Measurements from ENCODE around the gene ARHGAP24.
A peak's percentile ranks its signal among the peaks of the same experiment; 100 is the strongest.

Gene ARHGAP24

DNA sequence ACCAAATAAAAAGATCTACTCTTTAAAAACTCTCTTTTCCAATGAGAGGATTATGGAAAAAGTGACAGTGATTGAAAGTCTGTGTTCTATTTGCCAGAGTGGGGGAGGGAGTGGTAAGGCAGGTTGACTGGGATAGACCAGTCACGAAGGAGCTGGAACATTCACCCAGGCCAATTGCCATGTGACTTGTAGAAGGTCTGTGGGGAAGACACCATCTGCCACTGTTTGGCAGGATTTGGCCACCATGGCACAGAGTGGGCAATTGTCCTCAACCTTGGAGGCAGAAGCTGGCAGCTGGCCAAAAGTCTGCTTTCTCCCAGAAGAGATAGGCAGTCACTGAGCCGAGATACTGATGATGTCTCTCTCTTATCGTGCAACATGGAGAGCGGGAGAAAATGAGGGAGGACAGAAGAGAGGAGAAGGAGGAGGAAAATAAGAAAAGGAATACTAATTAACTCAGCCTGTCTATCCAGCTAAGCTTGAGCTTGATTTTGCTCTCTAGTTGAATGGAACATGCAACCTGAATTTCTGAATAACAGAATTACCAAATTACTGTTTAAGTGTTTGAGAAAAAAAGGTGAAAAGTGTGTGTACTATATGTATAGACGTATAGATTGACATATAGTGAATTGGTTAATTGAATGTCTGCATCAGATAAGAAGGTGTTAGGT lies 267.1 kb downstream of the ARHGAP24 start:
- H3K27ac ChIP-seq, result no peak overlapping the region
- TF ChIP-seq, protein P1, sequence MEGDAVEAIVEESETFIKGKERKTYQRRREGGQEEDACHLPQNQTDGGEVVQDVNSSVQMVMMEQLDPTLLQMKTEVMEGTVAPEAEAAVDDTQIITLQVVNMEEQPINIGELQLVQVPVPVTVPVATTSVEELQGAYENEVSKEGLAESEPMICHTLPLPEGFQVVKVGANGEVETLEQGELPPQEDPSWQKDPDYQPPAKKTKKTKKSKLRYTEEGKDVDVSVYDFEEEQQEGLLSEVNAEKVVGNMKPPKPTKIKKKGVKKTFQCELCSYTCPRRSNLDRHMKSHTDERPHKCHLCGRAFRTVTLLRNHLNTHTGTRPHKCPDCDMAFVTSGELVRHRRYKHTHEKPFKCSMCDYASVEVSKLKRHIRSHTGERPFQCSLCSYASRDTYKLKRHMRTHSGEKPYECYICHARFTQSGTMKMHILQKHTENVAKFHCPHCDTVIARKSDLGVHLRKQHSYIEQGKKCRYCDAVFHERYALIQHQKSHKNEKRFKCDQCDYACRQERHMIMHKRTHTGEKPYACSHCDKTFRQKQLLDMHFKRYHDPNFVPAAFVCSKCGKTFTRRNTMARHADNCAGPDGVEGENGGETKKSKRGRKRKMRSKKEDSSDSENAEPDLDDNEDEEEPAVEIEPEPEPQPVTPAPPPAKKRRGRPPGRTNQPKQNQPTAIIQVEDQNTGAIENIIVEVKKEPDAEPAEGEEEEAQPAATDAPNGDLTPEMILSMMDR (conservative IDR thresholded peaks at IDR 0.05), result no peak
- no peak for TF ChIP-seq ZFX (IDR thresholded peaks at IDR 0.05)

DNA sequence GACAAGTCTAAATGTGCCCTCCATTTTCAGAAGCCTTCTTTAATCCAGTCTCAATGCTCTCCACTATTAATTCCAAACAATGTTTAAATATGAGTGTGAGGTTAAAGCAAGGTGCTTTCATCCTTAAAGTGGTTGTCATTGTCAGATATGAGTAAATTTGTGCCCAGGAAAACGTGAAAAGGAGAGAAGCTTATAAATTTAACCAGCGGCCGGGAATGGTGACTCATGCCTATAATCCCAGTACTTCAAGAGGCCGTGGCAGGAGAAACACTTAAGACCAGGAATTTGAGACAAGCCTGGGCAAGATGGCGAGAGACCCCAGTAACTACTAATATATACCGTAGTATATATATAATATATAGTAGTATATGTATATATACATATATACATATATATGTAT lies 270.0 kb downstream of the ARHGAP24 start:
- TF ChIP-seq, protein P1 (conservative IDR thresholded peaks at IDR 0.05), result no peak
- no peak for TF ChIP-seq ZFX (IDR thresholded peaks at IDR 0.05)
- H3K27ac ChIP-seq, result no peak overlapping the region

DNA sequence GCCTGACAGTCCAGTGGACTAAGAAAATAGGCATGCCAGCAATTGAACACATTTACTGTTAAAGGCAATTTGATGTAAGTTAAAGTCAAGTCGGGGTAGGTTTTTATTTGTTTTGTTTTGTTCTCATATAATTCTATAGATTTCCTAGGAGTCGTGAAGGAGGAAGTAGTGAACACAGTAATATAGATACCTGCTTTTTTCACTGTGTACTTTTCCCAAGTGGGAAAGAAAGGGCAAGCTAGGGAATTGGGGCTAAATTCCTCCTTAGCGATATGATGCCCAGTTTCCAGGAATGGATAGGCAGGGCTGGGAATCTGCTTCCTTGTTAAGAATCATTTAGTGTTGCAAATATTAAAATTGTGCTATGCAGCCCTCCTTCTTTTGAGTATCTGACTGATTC lies 271.0 kb downstream of the ARHGAP24 start:
- TF ChIP-seq, protein P1 (conservative IDR thresholded peaks at IDR 0.05), result no peak
- no peak overlapping the region for H3K27ac ChIP-seq

DNA sequence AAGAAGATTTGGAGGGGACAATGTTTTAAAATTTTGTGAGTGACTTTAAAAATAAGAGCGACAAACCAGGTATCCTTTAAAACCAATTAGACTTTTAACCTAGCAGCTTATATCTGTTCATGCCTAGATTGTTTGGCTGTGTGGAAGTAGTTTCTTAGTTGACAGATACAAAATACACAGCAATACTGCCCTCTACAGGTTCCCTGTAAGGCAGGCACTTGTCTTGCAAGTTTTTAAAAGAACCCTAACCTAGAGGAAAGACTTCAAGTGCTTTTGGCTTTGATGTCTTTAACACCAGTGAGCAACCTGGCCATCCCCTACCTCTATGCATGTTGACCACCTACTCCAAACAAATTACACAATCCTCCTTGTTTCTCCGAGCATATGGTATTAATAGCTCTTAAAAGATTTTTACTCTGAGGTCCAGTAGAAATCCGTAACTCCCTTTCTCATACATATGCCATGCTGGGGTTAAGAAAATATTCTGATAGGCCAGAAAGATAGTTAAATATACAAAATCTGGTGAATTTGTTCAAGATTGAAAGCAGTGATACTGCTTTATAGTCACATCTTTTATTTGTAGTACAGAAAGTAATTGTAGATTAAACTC lies 273.0 kb downstream of the ARHGAP24 start:
- no peak for TF ChIP-seq ZFX (IDR thresholded peaks at IDR 0.05)
- TF ChIP-seq, protein P1 (conservative IDR thresholded peaks at IDR 0.05), result peak; percentile 84
- no peak overlapping the region for H3K27ac ChIP-seq

DNA sequence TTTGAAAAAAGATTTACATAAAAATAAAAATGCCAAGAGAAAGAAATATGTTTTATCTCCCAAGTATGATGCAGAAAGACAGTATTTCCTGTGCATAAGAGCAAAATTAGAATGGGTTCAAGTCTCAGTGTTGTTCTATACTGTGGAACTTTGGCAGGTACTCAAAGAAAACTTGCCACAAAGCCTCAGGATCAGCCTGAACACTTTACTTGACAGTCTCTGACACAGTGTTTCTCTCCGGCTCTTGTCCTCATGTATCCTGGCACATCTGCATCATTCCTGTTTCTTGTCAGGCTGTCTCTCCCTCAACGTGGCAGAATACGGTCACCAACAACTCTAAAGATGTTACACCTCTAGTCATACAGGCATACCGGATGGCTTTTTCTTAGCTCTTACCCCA lies 273.7 kb downstream of the ARHGAP24 start:
- no peak for TF ChIP-seq ZFX (IDR thresholded peaks at IDR 0.05)
- TF ChIP-seq, protein P1 (conservative IDR thresholded peaks at IDR 0.05), result no peak
- H3K27ac ChIP-seq, result no peak overlapping the region

DNA sequence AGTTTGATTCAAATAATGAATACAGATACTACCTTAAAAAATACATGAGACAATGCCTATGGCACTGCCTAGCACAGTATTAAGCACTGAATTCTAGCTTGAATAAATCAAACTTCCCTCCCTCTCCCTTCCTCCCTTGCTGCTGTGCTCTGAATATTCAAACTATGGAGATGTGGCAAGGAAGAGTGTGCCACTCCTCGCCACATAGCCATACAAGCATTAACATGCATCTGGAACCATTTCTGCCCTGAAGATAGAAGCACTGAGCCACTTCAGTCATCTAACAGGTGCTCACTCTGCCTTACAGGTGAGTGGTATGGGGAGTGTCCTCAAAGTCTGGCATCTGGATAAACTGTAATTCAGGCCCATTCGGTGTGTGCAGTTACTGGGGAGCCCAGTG lies 276.9 kb downstream of the ARHGAP24 start:
- no peak overlapping the region for H3K27ac ChIP-seq
- TF ChIP-seq ZFX (IDR thresholded peaks at IDR 0.05), result no peak
- TF ChIP-seq, protein P1 (conservative IDR thresholded peaks at IDR 0.05), result no peak

DNA sequence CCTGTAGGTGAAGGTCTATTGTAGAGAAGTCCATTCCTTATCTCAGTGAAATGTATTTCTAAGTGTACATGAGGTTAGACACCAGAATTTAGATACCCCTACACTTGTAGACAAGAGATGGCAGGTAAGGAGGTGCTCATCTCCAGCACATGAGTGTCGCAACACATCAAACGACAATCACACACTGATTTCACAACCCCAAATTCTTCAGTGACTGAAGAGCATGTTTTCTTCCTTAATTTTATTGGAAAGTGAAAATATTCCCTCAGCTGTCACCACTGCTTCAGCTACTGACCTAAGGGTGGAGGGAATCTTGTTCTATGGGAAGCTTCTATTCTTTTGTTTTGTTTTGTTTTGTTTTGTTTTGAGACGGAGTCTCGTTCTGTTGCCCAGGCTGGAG lies 280.3 kb downstream of the ARHGAP24 start:
- no peak overlapping the region for H3K27ac ChIP-seq
- TF ChIP-seq ZFX (IDR thresholded peaks at IDR 0.05), result no peak
- TF ChIP-seq, protein P1 (conservative IDR thresholded peaks at IDR 0.05), result no peak
